ENCODE measurements around the gene CDHR2.

DNA sequence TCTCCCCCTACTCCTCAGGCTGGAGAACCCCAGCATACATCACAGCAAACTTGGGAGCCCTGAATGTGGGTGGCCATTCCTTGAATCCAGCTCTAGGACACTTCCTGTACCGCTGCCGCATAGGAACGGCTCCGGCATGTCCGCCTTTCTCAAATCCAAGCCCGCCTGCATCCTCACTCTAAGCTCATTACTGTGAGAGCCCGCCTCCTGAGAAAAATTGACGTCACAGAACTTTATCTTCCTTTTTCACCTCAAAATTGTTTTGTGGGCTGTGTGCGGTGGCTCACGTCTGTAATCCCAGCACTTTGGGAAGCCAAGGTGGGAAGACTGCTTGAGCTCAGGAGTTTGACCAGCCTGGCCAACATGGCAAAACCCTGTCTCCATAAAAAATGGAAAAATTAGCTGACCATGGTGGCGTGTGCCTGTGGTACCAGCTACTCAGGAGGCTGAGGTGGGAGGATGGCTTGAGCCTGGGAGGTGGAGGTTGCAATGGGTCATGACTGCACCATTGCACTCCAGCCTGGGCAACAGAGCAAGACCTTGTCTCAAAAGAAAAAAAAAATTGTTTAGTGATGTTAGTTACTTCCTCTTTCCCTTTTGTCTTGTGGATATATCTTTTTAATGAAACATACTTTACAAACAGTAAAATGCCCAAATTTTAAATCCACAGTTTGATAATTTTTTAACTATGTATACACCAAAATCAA, 34.7 kb upstream of the CDHR2 start:
- TF ChIP-seq TAF1 (IDR thresholded peaks at IDR 0.05; ENCODE audit: low read depth, low read length) (no peak), POLR2A (IDR thresholded peaks at IDR 0.05; ENCODE audit: low read depth, low read length) (no peak), POLR2AphosphoS5 (IDR thresholded peaks at IDR 0.05; ENCODE audit: low read depth, low read length) (no peak), SPI1 (IDR thresholded peaks at IDR 0.05; ENCODE audit: low read depth, low read length) (no peak)

All from GM12891 (cell line).